ENCODE results near the gene AUNIP.
"Not testable (repeated sequence)": the region's sequence is repeated elsewhere in the genome, so short reads cannot be mapped to it uniquely, and the experiment has no call there.

Gene AUNIP

DNA sequence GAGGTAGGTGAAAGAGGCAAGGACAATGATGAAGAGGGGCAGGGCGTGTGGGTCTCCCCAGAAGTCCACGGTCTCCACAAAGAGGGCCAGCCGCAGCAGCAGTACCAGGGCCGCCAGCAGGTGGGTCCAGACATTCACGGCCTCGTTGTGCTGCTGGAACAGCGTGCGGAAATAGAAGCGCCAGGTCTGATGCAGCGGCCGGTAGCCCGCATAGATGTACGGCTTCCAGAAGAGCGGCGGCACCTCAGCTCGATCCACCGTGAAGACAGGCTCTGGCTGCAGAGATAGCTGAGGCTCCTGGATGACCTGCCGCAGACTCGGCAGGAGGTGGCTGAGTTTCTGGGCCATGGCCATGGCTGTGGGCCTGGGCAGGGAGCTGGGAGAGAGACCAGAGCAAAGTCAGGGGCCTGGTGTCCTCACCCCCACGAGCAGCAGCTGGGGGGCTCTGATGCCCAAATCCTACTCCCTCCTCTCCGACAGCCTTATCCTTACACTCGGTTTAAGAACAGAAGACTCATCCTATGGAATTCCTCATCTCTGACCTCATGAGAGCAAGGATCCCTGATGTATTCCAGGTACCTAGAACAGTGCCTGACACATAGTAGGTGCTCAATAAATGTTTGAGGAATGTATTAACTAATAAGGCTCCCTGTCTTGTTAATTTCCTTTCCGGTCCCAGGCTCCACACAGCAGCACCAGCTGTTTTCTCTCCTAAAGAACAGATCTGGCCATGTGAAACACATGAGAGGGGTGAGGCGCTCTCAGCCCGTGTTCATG, 4.4 kb upstream of the AUNIP start:
- DNase-seq, result no peak

DNA sequence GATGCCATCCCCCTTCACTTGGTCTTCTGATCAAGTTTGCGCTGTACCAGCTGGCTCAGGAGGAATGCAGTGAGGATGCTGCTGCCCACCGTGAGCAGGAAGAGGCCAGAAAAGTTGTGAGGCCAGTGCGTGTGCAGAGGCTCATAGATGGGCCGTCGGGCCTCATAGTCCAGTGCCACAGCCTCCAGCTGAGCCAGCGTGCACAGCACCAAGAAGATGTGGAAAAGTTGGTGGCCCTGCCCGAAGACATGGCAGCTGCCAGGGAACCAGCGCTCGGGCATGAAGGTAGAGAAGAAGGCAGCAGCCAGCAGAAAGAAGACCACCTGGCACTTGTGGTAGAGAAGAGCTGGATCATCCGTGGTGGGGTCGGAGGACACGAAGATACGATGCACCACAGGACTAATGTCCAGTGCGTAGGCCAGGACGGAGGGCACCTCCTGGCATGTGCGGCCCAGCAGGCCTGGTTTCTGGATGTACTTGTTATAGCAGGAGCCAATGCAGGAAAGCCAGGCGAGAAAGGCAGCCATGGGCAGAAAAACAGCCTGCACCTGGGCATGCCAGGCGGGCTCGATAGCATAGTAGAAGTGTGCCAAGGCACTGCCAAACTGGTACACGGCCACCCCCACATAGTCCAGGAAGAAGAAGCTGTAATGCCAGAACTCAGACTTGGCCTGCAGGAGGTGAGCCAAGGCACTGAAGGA, 3.7 kb upstream of the AUNIP start:
- no peak for DNase-seq

DNA sequence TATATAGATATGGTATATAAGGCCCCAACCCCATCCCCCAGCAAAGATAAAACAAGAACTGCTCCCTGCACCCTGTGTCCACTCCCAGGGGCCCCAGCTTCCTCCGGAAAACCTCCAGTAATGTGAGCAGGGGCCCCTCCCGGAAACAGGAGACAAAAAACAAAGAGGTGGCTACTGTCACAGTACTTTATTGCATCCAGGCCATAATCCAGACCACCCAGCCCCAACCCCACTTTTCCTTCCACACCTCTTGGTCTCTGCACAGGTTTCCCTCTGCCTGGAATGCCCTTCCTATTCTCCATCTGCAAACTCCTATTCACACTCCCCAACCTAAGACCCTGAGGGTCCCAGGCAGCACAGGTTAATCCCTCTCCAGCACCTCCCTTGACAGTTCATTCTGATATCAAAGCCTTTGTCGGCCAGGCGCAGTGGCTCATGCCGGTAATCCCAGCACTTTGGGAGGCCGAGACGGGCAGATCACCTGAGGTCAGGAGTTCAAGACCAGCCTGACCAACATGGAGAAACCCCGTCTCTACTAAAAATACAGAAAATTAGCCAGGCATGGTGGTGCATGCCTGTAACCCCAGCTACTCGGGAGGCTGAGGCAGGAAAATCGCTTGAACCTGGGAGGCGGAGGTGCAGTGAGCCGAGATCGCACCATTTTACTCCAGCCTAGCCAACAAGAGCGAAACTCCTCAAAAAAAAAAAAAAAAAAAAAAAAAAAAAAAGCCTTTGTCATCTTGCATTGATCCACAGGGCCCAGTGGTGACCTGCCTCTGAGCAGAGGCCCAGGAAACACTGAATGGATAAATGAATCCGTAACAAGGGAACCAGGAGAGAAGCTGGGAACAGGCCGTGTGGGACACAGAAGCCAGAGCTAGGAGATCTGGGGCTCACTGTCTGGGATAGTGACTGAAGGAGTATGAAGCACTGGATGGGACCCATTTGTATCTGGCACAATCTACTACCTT, 2.3 kb upstream of the AUNIP start:
- no peak for DNase-seq

GRCh38 chr1:25858494-25858893, 763 bp downstream of the AUNIP start:
- no peak for DNase-seq

- DNase-seq, result no peak
Observed at GRCh38 chr1:25856856-25857255, 2.4 kb downstream of the AUNIP start.

DNA sequence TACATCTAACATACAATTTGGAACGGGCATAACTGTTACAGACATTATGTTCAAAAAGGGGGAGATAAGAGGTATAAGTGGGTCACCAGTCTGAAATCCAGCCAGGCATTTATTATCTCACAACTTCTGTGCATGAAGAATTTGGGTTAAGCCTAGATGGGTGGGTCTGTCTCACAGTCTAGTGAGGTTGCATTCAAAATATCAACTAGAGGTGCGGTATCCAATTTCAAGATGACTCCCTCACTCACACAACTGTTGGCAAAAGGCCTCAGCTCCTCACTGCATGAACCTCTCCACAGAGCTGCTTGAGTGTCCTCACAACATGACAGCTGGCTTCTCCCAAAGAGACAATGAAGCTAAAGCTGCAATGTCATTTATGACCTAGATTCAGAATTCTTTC, 4.7 kb downstream of the AUNIP start:
- DNase-seq, result no peak

DNA sequence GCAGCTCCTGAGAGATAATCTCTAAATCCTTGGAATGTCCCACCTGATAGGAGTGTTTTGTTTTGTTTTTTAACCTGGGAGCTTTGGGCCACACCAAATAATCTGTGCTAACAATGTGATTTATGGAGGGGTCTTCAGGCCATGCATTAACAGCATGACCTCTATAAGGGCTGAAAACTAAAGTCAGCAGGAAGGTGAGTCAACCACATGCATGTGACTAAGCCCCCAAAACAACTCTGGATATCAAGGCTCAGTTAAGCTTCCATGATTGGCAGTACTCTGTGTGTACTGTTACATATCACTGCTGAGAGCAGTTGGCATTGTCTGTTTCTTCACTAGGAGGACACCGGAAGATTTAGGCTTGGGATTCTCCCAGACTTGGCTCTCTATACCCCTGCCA, 10.7 kb downstream of the AUNIP start:
- DNase-seq, result no peak

- DNase-seq, result no peak
Observed at GRCh38 chr1:25847929-25848328, 11.3 kb downstream of the AUNIP start.

GRCh38 chr1:25845664-25846063, 13.6 kb downstream of the AUNIP start:
- DNase-seq, result no peak

- no peak for DNase-seq
Observed at GRCh38 chr1:25844536-25845337, 14.5 kb downstream of the AUNIP start.

DNA sequence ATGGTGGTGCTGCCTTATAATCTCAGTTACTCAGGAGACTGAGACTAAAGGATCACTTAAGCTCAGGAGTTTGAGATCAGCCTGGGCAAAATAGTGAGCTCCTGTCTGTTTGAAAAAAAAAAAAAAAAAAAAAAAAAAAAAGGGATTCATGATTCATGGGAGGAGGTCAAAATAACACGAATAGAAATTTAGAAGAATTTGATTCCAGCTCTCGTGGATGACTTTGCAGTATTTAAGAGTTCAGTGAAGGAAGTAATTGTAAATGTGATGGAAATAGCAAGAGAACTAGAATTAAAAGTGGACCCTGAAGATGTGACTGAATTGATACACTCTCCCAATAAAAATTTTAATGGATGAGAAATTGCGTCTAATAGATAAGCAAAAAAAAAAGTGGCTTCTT, 15.8 kb downstream of the AUNIP start:
- no peak for DNase-seq

DNA sequence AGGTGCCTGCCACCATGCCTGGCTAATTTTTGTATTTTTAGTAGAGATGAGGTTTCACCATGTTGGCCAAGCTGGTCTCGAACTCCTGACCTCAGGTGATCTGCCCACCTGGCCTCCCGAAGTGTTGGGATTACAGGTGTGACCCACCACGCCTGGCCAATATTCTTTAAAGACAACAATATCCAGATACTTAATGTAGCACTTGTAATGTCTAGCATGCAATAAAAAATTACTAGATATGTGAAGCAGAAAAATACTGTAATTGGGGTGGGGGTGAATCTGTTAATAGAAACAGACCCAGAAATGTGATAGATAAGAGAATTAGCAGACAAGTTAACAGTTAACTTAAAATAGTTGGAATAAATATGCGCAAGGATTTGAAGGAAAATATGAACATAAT, 19.4 kb downstream of the AUNIP start:
- not testable (repeated sequence) for DNase-seq

DNA sequence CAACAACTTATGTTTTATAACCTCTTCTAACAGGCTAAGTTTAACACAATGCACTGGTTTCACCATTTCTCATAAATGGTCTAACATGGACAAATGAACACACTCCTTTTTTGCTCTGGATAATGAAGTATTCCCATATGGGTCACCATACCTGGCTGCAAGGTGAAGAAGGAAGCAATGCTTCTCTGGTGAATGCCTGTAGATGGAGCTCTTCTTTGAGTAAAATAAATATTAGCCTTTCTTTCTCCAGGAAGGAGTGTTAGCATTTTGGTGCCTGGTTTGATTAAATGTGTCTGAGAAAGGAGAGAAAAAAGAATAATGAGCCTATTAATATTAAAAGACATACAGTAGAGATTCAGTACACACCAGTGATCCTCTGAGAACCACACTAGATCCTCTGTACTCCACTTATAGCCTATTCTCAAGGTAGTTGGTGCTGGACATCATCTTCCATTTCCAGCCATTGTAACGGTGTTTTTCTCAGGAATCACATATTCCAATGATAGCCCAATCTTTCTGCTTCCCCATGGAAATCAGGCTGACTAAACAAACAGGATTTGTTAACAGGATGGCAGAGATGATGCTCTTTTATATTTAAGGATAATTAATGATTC, 21.9 kb downstream of the AUNIP start:
- no peak for DNase-seq

DNA sequence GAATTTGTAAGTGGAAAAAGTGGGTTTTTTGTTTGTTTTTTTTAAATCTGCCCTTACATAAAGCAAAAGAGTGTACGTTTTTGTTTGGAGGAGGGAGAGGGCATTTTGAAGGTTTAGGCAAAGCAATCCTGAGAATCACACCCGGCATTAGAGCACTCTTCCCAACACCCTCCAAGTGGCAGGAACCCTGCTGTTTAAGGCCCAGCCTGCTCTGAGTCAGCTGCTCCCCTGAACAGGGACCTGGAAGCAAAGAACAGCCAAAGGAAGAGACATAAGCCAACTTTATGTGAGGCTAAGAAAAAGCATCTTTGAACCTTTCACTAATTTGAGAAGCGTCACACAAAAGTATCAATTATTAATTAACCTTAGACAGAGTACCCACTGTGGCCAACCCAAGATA, 22.6 kb downstream of the AUNIP start:
- no peak for DNase-seq

GRCh38 chr1:25834894-25835293, 24.4 kb downstream of the AUNIP start:
- DNase-seq, result no peak

DNA sequence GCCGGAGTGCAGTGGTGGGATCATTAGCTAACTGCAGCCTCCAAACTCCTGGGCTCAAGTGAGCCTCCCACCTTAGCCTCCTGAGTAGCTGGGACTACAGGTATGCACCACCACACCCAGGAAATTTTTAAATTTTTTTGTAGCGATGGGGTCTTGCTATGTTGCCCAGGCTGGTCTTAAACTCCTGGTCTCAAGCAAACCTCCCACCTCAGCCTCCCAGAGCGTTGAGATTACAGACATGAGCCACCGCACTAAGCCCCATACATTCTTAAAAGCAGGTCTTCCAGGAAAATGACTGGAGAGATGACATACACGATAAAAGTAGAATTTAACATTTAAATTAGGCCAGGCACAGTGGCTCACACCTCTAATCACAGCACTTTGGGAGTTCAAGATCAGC, 26.1 kb downstream of the AUNIP start:
- DNase-seq, result no peak

GRCh38 chr1:25832336-25833037, 26.8 kb downstream of the AUNIP start:
- no peak for DNase-seq

GRCh38 chr1:25831569-25832196, 27.6 kb downstream of the AUNIP start:
- DNase-seq, result no peak

GRCh38 chr1:25829046-25829445, 30.2 kb downstream of the AUNIP start:
- DNase-seq, result no peak

GRCh38 chr1:25828491-25828890, 30.8 kb downstream of the AUNIP start:
- DNase-seq, result no peak

DNA sequence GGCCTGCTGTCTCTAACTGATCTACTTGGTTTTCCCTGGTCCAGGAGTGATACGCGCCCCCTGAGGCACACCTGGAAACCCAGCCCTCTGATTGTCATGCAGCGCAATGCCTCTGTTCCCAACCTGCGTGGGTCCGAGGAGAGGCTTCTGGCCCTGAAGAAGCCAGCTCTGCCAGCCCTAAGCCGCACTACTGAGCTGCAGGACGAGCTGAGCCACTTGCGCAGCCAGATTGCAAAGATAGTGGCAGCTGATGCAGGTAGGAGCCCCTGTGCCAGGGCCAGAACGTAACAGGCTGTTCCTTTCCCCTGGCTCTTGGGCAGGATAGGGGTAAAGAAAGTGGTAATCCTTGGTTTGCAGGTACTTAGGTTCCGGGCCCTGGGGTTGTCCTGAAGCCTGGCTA, 32.7 kb downstream of the AUNIP start:
- DNase-seq, result no peak
